Activated T-helper 2 cell treated with anti-CD3 and anti-CD28 coated beads, Interferon-gamma antibody, Interleukin-2, Interleukin-4, amounts not matched to agents 10 μg/mL and 5 μg/mL and 100 μg/mL, durations not matched to agents 14 hours and 24 hours and 36 hours (primary cell): ENCODE measurements around the gene PSMG4. TPM values are rescaled to one million over a fixed set of nuclear protein-coding genes. Genes with fewer than 3 reads are reported as not detected.

ENCODE experiments used
- DNase-seq: peaks from one replicate; pipeline ENCODE4 v3.0.0; 2021; ENCODE audit warnings: low spot score
- H3K27ac Mint-ChIP-seq: one replicate; pipeline ENCODE4 v1.8.0; 2021; ENCODE audit warnings: mixed read lengths
- H3K27me3 Mint-ChIP-seq: one replicate; pipeline ENCODE4 v1.8.0; 2021; ENCODE audit warnings: low read depth, mixed read lengths
- H3K36me3 Mint-ChIP-seq: one replicate; pipeline ENCODE4 v1.8.0; 2021; ENCODE audit warnings: low read depth, mixed read lengths
- H3K4me1 Mint-ChIP-seq: one replicate; pipeline ENCODE4 v1.8.0; 2021; ENCODE audit warnings: low read depth, mixed read lengths
- H3K4me3 Mint-ChIP-seq: one replicate; pipeline ENCODE4 v1.8.0; 2021; ENCODE audit warnings: low read depth, mild to moderate bottlenecking, moderate library complexity, mixed read lengths
- H3K9me3 Mint-ChIP-seq: one replicate; pipeline ENCODE4 v1.8.0; 2021; ENCODE audit warnings: mixed read lengths
- intact Hi-C: fragments of 100-400 bp; cut with micrococcal nuclease; formaldehyde crosslinking; loops from one replicate; pipeline ENCODE4 v1.15.1; 2023
- total RNA-seq: library from RNA; stranded (reverse); gene quantifications from 2 replicates; pipeline ENCODE4 v1.2.3, GENCODE V29; 2022

The PSMG4 gene
- total RNA-seq, 1 donor from 2014 or later = 30.9 TPM

DNA sequence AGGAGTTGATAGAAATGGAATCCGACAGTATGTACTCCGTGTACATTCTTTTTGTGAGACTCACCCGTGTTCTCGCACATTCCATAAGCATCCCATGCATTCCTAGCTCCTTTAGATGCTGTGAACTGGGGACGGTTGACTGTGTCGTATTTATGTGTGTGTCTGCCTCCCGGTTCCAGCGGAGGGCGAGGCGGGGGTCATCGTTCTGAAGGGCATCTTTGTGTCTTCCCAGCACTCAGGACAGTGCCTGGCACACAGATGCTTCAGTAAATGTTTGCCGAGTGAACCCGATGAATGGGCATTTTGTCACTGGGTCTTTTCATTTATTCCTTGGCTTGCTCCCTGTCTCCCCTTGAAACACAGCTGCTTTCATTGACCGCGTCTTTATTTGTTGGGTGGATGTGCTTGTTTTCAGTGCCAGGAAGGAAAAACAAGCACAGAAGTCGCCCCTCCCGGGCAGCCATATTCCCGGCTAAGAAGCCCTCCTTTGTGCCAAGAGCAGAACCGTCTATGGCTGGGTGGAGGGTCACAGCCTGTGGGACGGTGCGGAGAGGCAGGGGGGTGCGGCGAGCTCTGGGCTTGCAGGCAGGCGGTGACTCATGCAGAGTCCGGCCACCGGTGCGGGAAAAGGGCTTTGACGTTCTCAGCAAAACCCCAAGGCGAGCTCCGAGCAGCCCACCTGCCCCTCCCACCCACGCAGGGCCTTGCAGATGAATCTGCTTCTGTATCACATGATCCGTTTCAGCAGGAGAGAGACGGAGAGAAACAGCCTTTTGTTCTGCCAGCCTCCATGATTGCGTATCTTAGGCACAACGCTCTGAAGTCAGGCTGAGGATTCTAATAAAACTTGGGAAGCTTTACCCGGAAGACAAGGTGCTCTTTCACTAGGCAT is 11.2 kb upstream of the PSMG4 start:
- peaks cover 57% of the 10 kb centered on the region for H3K27me3 Mint-ChIP-seq

DNA sequence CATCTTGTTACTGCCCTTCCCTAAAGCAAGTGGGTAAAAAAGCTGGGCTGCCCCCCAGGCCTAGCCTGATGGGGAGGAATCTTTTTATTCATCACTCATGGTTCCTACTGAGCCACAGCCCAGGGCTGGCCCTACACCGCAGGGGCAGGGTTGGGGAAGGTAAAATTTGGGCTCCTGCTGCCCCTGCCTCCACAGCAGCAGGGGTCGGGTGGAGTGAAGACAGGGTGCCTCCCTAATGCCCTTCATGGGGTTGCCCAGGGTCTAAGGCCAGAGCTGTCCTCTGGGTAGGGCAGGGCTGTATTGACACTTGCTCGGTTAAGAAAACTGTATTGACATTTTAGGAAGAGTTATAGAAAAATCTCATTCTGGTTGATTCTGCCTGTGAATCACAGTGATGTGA is 8.9 kb upstream of the PSMG4 start:
- intact Hi-C loops = loop anchor here (5.0 to 10.0 kb wide), 2 partner anchors 43 to 485 kb away; partner anchors contain the start of gene WRNIP1
- Mint-ChIP-seq H3K4me3 (no peak overlapping the region), H3K36me3 (no peaks in the 10 kb centered on the region), H3K27me3 (peaks cover 49% of the 10 kb centered on the region), H3K9me3 (peaks cover 6% of the 10 kb centered on the region), H3K27ac (no peak overlapping the region), H3K4me1 (peaks cover 10% of the 10 kb centered on the region)
- no peak for DNase-seq

More for the DNA sequence above, 11.2 kb upstream of the PSMG4 start:
- H3K36me3 Mint-ChIP-seq = no peaks in the 10 kb centered on the region
- H3K9me3 Mint-ChIP-seq = no peaks in the 10 kb centered on the region
- intact Hi-C loops = no loop called here
- peaks cover 6% of the 10 kb centered on the region for H3K4me1 Mint-ChIP-seq
- H3K4me3 Mint-ChIP-seq = no peak overlapping the region
- DNase-seq = no peak
- no peak overlapping the region for H3K27ac Mint-ChIP-seq

DNA sequence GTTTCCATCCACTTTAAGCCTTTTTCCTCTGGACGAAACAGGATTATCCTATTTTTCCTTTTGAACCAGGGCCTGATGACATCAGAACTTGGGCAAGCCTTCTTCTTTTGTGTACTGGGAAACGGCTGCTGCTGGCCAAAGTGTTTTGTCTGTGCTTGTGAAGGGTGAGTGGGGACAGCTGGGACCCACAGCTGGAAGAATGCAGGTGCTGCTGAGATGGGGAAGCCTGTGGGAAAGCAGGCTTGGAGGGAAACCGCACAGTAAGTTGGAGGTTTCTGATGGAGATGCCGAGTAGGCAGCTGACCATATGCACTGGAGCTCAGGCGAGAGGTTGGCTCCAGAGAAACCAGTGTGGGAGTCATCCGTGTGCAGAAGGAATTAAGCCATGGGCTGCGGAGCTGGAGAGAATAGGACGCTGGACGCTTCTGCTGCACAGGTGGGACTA is 8.5 kb upstream of the PSMG4 start:
- no peak for DNase-seq
- H3K4me3 Mint-ChIP-seq = no peak overlapping the region
- intact Hi-C loops = loop anchor here (5.0 to 10.0 kb wide), 2 partner anchors 43 to 485 kb away; partner anchors contain the start of gene WRNIP1
- H3K36me3 Mint-ChIP-seq = no peaks in the 10 kb centered on the region
- H3K9me3 Mint-ChIP-seq = peaks cover 6% of the 10 kb centered on the region
- peaks cover 47% of the 10 kb centered on the region for H3K27me3 Mint-ChIP-seq
- H3K4me1 Mint-ChIP-seq = peaks cover 10% of the 10 kb centered on the region
- no peak overlapping the region for H3K27ac Mint-ChIP-seq

DNA sequence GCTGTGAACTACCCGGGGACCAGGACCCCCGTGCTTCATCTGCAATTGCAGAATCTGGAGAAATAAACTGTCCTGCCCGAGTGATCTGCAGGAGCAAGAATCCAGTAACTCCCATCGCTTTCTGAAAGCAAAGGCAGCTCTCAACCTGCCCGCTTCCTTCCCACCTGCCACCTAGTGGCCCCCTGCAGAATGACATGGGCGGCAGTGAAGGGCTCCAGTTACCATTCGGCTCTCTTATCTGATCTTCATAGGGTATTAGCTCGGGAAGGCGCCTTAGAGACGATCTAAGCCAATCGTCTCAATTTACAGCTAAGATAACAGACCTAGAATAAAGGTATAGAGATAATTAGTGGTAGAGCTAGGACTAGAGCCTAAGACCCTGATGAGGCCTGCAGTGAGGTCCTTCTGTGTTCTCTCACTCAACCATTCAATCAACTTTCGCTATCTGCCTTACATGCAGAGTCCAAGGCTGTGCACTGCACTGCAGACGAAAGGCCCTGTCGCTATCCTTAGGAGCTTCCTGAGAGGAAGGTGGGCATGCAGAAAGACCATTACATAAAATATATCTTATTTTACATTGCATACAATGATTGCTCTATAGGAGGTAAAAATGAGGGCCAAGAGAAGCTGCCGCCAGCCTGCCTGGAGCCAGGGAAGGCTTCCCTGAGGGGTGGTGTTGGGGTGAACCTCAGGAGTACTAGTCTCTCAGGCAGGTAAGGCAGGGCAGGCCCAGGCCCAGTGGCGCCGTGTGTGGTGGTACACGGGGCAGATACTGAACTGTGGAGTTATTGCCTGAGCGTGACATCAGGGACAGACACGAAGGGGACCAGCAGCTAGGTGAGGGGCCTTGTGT is 7.1 kb upstream of the PSMG4 start:
- Mint-ChIP-seq H3K4me1 (peaks cover 10% of the 10 kb centered on the region), H3K27me3 (peaks cover 49% of the 10 kb centered on the region), H3K9me3 (peaks cover 6% of the 10 kb centered on the region), H3K27ac (no peak overlapping the region), H3K36me3 (no peaks in the 10 kb centered on the region), H3K4me3 (no peak overlapping the region)
- intact Hi-C loops = loop anchor here (1.0 to 10.0 kb wide), 3 partner anchors 44 to 487 kb away; partner anchors contain the start of gene WRNIP1
- peak; percentile 76 for DNase-seq

DNA sequence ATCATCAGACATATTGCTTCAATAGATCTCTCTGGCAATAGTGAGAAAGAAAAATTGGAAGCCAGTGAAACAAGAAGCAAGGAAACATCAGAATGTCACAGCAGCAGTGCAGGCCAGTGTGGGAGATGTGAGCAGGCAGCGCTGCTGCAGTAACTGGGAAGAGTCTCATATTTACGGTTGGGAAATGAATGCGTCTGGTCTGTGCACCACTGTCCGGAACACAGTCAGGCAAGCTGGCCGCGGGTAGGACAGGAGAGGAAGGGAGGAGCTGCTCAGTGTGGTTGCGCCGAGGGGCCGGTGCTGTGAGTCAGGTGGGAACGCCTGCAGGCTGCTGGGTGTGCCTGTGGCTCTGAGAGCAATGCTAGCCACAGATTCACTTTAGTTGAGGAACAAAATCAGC is 6.4 kb upstream of the PSMG4 start:
- intact Hi-C loops = loop anchor here (5.0 to 10.0 kb wide), 2 partner anchors 45 to 488 kb away; partner anchors contain the start of gene WRNIP1
- Mint-ChIP-seq H3K27me3 (peaks cover 50% of the 10 kb centered on the region), H3K36me3 (no peaks in the 10 kb centered on the region), H3K9me3 (peaks cover 6% of the 10 kb centered on the region), H3K4me1 (peaks cover 10% of the 10 kb centered on the region), H3K27ac (no peak overlapping the region), H3K4me3 (no peak overlapping the region)
- DNase-seq = no peak

DNA sequence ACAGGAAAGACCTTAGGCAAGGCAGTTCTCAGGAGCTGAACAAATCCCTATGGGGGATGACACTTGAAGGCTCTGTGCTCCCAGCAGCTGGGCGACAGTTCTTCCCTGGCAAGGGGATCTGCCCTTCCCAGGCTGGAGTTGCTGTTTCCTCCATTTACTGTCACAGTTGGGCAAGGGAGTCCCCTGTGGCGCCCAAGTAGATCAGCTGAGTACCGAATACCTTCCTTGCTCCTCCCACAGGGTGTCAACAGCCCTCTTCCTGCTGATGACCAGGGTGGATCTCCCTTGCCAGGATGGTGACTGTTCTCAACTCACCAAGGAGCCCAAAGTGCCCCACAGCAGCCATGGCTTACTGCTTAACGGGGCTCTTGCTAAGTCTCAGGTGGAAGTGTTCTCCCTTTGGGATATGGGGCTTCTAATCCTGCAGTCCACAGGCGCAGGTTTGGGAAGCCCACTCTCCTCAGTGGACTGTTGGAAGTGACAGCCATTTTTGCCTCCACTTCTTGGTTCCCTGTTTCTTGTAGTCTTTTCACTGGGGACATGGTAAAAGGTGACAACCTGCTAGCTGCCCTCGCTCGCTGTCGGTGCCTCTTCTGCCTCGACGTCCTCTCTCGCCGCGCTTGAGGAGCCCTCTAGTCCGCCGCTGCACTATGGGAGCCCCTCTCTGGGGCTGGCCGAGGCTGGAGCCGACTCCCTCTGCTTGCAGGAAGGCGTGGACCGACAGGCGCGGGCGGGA is 5.7 kb upstream of the PSMG4 start:
- intact Hi-C loops = loop anchor here (5.0 to 10.0 kb wide), 2 partner anchors 46 to 488 kb away; partner anchors contain the start of gene WRNIP1
- Mint-ChIP-seq H3K27ac (no peak overlapping the region), H3K9me3 (peaks cover 6% of the 10 kb centered on the region), H3K36me3 (no peaks in the 10 kb centered on the region), H3K27me3 (peaks cover 46% of the 10 kb centered on the region), H3K4me1 (peaks cover 10% of the 10 kb centered on the region), H3K4me3 (no peak overlapping the region)
- no peak for DNase-seq

DNA sequence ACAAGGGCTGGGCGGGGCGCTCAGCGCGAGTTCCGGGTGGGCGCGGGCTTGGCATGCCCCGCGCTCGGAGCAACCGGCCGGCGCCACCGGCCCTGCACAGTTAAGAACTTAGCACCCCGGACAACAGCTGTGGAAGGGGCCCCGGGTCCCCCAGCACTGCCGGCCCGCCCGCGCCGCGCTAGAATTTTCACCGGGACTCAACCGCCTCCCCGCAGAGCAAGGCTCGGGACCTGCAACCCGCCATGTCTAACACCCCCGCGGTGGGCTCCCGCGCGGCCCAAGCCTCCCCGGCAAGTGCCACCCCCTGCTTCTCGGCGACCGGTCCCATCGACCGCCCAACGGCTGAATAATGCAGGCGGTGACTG is 5.2 kb upstream of the PSMG4 start:
- H3K36me3 Mint-ChIP-seq = no peaks in the 10 kb centered on the region
- intact Hi-C loops = loop anchor here (5.0 to 10.0 kb wide), 2 partner anchors 46 to 489 kb away; partner anchors contain the start of gene WRNIP1
- no peak overlapping the region for H3K27ac Mint-ChIP-seq
- H3K4me3 Mint-ChIP-seq = no peak overlapping the region
- no peak for DNase-seq
- peaks cover 41% of the 10 kb centered on the region for H3K27me3 Mint-ChIP-seq
- H3K4me1 Mint-ChIP-seq = peaks cover 10% of the 10 kb centered on the region
- H3K9me3 Mint-ChIP-seq = peaks cover 6% of the 10 kb centered on the region

DNA sequence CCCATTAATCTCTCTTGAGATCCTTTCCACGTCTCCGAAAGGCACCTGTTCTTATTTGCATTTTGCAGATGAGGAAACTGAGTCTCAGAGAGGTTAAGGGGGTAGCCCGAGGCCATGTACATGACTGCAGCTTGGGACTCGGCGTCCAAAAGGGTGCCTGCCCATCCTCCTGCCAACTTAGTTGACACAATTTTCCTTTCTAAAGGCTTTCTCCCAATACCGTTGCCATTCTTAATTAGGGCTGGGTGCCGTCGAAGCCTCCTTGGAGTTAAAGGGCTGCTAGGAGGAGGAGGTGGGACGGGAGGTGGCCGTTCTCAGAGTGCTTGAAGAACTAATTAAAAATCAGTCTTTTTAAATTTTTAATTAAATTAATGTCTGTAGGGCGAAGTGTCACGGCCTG is 546 bp upstream of the PSMG4 start:
- intact Hi-C loops = loop anchor here (2.0 to 10.0 kb wide), 5 partner anchors 131 to 493 kb away; partner anchors contain the start of genes BPHL, NQO2, RIPK1 and WRNIP1
- Mint-ChIP-seq H3K36me3 (peaks cover 19% of the 10 kb centered on the region), H3K27me3 (peaks cover 17% of the 10 kb centered on the region), H3K4me3 (peak overlapping the region; percentile 22), H3K4me1 (peaks cover 24% of the 10 kb centered on the region), H3K9me3 (peaks cover 6% of the 10 kb centered on the region), H3K27ac (no peak overlapping the region)
- DNase-seq = no peak

DNA sequence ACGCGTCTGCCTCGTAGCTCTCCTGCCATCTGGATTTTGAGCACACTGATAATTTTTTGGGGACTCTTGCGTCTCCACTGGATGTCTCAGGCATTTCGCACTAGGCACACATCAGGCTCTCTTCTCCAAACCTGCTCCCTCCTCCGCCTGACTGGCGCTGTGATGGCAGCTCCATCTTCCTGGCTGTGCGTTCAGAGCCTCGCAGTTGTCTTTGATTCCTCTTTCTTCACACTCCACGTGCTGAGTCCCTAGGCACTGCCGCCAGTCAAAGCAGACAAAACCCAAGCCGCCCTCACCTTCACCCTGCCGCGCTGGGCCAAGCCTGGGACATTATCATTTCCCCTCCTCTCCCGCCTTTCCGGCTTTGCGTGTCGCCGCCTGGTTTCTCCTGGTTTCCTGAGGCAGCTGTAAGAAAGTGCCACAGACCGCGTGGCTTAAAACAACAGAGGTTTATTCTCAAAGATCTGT is 778 bp downstream of the PSMG4 start:
- Mint-ChIP-seq H3K27ac (peak overlapping the region; percentile 88), H3K27me3 (peaks cover 17% of the 10 kb centered on the region), H3K4me1 (peaks cover 21% of the 10 kb centered on the region), H3K36me3 (peaks cover 24% of the 10 kb centered on the region), H3K4me3 (peak overlapping the region; percentile 98), H3K9me3 (no peaks in the 10 kb centered on the region)
- intact Hi-C loops = loop anchor here (2.0 to 10.0 kb wide), 5 partner anchors 133 to 495 kb away; partner anchors contain the start of genes BPHL, NQO2, RIPK1 and WRNIP1
- peak; percentile 24 for DNase-seq

DNA sequence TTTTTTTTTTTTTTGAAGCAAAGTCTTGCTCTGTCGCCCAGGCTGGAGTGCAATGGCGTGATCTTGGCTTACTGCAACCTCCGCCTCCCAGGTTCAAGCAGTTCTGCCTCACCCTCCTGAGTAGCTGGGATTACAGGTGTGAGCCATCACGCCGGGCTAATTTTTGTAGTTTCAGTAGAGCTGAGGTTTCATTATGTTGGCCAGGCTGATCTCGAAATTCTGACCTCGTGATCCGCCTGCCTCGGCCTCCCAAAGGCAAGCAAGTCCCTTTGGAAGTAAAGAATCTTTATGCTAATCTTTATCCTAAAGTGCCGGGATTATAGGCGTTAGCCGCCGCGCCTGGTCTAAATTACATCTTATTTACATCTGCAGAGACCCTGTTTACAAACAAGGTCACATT is 1.5 kb downstream of the PSMG4 start:
- Mint-ChIP-seq H3K27ac (no peak overlapping the region), H3K4me1 (peaks cover 21% of the 10 kb centered on the region), H3K27me3 (peaks cover 17% of the 10 kb centered on the region), H3K9me3 (no peaks in the 10 kb centered on the region), H3K4me3 (peak overlapping the region; percentile 98), H3K36me3 (peaks cover 30% of the 10 kb centered on the region)
- DNase-seq = no peak
- intact Hi-C loops = no loop called here

DNA sequence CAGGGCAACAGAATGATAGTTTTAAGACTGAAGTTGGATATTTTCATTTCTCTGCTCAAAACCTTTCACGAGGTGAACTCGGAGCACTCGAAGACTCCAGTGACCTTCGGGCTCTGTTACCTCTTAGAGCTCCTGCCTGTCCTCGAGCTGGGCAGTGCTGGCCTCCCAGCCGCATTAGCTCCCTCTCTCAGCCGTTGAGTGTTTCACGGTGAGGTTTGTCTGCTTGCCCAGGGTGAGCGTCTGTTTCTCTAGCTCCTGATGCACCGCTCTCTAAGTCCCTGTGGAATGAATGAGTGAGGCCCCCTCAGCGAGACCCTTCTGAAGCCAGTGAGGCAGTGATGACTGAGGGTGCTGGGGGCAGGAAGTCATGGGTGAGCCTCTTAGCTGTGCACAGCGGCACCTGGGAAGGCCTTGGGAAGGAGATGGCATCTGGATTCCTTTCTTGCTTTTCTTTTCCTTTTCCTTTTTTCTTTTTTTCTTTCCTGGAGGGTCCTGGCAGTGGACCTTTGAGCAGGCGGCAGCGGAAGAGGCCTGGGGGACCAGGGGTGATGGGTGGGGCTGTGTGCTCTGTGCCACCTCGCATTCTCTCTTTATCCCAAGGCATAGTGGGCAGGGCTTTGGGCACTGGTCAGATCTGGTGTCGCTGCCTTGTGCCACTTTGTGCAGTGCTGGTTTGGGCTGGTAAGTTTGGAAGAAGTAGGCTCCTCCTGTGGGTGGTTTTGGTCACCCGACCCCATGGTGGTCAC is 2.2 kb downstream of the PSMG4 start:
- DNase-seq = no peak
- Mint-ChIP-seq H3K27me3 (peaks cover 12% of the 10 kb centered on the region), H3K36me3 (peaks cover 30% of the 10 kb centered on the region), H3K9me3 (no peaks in the 10 kb centered on the region), H3K4me3 (peak overlapping the region; percentile 98), H3K4me1 (peaks cover 21% of the 10 kb centered on the region), H3K27ac (peak overlapping the region; percentile 24)
- intact Hi-C loops = no loop called here
